ENCODE measurements around the gene LMNA.
A peak's percentile ranks its signal among the peaks of the same experiment; 100 is the strongest.

Gene LMNA

DNA sequence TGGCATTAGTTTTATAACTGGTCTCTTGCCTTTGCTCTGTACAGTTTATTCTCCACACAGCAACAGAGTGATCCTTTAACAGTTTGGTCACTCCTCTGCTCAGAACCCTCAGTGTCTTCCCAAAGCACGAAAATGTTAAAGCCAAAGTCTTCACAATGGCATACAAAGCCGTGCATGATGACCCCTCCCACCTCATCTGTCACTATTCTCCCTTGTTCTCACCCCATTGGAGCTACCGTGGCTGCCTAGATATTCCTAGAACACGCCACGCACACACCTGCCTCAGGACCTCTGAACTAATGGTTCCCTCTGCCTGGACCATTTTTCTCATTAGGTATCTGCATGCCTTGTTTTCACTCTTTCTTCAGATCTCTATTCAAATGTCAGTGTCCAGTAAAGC is 30.2 kb downstream of the LMNA start:
- DNase-seq: no peak

DNA sequence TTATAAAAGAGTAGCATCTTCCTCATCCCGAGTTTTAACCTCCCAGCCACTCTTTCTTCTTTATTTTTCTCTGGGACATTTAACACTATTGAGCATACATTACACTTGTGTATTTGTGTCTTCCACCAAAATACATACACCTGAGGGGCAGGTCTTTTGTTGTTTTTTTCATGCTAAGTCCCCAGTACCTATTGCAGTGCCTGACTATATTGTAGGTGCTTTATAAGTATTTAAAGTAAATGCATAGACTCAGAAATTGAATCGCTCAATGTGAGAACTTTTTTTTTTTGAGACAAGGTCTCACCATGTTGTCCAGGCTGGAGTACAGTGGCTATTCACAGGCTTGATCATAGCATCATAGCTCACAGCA is 31.1 kb downstream of the LMNA start:
- DNase-seq: no peak

DNA sequence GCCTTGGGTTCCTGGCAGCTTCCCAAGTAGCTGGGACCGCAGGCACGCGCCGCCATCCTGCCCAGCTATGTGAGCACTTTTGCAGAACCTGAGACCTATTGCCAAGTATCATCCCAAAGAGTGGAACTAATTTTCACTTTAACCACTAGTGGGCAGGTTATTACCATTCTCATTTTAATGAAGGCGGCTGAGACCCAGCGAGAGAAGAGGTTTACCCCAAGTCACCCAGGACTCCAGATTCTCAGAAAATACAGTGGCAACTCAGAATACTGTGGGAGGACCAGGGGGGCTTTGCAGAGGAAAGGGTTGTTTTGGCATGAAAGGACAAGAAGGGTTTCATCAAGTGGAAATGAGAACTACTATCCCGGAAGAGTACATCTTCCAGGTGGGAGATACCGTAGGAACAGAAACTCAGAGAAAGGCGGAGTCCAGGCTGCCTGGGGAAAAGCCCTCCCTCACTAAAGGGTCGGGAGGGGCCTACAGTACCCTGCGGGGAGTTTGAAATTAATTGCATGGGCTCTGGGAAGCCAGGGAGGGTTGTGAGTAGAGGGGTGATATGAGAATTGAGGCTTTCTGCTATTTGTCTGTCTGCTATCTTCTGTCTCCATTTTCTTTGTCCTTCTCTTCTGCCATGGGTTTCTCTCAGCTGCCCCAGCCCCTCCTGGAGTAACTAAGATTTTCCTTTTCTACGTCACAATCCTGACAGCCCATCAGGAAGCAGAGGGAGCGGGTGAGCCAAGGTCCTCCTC is 31.7 kb downstream of the LMNA start:
- DNase-seq: peak; percentile 80

DNA sequence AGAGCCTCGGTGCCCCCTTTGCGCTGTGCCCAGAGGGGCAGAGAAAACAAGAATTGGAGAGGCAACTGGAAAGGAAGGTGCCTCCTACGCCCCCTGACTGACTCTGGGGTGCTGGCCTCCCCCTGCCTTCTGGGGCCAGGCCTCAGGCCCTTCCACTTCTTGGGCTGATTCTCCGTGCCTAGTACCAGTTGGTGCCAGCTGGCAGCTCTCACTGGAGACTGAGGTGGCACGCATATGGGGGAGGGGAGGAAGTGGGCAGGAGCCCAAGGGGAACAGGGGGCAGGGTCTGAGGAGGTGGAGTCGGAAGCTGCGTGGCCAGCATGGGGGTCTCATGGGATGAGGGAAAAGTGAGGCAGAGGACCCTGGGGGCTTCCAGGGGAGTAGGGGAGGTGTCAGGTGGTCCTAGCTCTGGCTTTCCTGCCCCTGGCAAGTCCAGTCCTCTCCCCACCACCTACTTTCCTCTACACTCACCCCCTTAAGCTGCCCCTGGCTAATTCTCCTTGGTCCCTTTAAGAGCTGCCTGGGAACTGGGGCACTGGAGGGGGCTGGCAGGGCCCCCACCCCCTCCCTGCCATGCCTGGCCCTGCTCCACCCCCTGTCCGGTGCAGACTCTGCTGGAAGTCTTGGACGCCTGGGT is 32.4 kb downstream of the LMNA start:
- no peak for DNase-seq

DNA sequence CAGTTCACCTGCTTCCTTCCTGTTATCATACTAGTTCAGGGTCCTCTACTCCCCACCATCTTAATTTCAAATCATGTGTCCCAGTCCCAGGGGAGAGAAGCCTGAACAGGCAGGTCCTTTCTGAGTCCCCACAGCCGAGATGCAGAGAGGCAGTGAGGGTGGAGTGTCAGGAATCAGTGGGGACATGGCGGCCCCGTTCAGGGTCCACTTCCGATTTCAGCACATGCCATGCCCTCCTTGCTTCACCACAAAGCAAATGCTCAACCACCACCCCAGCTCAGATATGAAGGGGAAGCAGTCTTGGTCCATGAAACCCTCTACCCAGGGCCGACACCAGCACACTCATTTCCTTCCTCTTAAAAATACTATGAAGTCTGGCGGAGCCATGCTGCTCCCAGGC is 33.7 kb downstream of the LMNA start:
- no peak for DNase-seq

DNA sequence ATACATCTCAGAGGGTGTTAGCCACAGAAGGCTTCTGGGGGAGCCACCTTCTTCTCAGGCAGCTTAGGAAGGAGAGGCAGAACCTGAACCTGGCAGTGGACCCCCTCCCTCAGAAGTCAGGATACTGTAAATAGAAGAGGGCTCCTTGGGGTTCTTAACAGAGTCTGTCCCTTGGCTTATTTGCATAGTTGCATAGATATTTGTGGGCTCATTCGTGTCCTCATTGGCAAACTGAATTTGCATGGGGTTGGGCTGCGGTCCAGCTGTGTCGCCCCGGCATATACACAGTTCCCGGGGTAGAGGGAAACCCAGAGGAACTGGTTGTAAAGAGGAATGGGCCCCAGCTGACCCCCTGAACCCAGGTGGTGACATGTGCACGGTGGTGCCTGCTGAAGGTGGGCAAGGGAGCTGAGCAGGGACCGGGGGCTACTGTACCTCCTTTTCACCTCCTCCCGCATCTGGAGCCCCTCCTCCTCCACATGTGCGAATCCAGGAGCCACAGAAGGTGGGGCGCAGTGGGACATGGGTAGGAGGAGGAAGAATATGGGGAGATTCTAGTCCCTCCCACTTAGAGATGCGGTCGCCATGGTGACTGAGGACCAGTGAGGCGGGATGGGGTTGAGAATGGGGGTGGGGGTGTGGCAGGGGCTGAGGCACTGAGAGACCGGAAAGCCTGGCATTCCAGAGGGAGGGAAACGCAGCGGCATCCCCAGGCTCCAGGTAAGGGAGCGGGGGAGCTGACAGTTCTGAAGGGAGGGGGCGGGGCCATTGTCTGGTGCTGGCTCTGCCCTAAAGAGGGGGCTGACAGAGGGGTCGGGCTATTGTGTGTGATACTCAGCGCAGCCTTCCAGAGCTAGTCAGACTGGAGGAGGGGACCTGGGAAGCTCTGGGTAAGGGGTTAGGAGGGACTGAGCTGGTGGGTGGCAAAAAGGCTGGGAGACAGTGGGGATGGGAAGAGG is 35.1 kb downstream of the LMNA start:
- DNase-seq: no peak

DNA sequence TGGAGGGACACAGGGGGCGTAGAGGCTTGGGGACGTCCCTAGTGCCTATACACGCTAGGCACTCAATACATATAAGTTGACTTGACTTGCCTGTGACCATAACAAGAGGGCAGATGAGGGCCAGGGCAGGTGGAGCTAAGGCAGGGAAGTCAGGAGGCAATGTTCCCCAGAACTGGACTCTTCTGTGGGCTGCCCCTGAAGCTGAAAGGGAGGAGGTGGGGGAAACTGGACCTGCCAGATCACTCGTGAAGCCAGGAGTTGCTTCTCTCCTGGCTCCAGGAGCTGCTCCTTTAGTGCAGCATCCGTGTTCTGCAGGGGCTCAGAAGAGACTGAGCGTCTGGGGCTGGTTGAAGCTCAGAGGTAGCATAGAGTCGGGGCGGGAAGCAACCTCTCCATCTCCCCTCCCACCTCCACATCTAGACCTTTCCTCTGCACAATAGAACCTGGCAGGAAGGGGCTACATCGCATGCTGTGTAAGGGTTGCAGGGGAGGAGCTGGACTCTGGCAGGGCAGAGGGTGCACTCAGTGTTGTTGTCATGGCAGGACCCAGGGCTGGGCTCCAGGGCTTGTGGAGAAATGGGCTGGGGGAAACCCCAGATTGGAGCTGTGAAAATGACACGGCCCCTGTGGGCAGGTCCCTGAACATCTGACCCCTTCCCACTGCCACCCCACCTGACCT is 36.0 kb downstream of the LMNA start:
- no peak for DNase-seq

DNA sequence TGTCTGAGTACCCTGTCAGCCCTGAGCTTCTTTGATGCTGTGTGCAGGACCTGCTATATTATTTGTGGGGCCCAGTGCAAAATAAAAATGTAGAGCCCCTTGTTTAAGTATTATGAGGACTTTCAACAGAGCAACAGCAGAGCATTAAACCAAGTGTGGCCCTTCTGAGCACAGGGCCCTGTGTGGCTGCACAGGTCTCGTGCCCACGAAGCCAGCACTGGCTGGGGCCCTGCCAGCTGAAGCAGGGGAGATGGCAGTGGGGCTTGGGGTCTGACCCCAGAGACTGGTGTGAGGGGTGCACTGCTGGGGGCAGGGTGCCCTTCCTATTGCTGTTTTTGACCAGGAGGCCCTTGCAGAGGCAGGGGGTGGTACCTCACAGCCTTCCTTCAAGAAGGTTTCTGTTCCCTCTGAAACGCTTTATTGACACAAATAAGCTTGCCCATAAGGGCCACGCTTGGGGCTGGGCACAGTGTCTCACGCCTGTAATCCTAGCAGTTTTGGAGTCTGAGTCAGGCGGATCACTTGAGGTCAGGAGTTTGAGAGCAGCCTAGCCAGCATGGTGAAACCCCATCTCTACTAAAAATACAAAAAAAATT is 36.7 kb downstream of the LMNA start:
- DNase-seq: no peak

DNA sequence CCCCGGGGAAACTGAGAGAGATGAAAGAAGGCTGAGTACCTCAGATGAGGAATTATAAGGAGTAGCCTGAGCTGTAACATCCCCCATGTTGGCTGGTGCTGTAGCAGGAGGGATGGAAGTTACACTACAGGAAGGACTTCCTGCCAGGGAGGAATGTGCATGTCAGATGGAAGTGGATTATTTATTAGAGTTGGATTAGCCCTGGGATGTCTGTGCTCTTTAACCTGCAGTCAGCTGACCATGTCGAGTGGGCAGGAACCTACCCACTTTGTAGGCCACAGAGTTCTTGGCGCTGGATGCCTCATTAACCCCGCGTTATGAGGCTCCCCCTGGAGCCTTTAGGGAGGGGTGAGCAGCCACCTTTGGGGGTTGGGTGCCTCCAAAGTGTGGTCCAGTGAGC is 38.1 kb downstream of the LMNA start:
- no peak for DNase-seq

DNA sequence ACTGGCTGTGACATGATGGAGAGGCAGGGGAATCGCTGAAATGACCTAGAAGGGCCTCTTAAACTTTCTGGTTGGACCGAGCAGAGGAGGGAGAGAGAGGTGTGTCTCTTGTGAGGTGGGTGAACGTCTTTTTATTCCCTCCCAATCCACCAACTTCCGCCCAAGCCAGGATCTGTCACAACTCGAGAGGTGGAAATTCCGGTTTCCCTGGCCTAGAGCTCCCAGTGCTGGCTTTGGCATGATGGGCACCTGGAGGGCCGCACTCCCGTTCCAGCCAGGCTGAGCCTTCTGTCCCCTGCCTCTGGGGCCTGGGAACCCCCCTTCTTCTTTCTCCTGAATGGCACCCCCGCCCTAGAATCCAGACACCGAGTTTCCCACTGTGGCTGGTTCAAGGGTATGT is 38.9 kb downstream of the LMNA start, which contains the start of gene SEMA4A:
Gene SEMA4A (plus strand): TSS at position 224 of the 400 bp plus-strand sequence. CDS start 994 bp downstream, outside the sequence.
- no peak for DNase-seq

DNA sequence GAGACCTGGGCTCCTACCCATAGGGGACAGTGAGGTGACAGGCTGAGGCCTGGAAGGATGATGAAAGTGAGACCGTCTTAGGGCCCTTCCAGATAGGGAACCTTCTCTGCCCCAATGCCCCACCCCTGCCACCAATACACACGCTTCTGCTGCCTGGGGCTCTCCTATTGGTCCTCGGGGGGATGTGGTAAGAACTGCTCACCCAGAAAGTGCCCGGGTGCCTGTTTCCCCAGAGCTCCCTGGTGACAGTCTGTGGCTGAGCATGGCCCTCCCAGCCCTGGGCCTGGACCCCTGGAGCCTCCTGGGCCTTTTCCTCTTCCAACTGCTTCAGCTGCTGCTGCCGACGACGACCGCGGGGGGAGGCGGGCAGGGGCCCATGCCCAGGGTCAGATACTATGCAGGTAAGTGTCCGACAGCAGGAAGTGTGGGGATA is 39.8 kb downstream of the LMNA start:
- no peak for DNase-seq

DNA sequence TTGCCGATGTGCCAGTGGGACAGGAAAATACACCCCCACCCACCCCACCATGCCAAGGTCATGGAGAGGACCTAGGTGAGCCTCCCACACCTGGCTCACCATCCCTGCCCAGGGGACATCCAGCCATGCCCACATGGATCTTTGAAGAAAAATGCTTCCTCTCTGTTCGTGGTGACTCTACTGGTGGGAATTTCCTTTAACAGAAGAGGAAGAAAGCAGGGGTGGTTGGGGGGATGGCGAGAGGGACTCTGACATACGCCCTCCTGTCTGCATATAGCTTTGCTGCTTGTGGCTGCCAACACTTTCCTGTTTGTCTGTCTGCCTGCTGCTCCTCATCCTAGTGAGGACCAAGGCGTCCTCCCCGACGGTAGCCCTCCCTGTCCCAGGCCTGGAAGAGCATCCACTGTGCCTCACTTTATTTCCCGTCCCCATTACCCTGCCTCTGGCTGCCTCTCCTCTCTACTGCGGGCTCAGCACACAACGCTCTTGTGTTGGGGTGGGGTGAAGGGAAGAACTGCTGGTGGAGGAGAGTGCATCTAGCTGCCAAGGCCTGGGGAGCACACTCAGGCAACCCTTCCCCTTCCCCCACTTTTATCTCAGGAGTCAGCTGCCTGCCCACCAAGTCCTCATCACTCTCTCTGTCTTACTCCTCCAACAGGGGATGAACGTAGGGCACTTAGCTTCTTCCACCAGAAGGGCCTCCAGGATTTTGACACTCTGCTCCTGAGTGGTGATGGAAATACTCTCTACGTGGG is 41.4 kb downstream of the LMNA start:
- DNase-seq: no peak

DNA sequence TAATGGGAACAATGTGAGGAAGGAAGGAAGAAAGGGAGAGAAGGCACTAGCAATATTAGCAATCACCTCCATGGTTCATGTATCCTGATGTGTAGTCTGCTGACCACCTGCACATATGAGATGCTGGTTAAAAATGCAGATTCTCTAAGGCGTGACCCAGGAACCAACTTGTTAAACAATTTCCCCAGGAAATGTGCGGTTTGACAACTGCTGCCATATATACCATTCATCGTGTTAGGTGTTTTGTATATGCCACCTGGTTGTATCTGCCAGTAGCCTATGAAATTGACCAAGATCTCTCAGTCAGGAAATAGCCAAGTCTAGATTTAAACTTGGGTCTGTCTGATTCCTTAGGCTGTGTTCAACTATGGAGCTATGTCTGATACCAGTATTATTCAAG is 43.0 kb downstream of the LMNA start:
- DNase-seq: no peak

DNA sequence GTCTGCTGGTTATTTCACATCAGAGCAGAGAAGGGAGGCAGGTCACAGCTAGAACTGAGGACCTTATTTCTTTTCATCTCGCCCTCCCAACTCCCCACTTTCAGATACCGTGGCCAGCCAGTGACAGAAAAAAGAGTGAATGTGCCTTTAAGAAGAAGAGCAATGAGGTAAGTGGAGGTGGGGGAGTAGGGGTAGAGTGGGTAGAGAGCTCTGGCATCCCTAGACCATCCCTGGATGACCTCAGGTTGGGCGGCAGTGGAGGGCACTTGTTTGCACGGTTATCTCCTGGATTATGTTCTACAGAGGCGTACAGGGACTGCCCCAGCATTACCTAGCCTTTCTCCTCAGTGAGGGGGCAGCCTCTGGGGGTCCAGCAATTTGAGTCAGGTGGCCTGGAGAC is 43.5 kb downstream of the LMNA start:
- no peak for DNase-seq

DNA sequence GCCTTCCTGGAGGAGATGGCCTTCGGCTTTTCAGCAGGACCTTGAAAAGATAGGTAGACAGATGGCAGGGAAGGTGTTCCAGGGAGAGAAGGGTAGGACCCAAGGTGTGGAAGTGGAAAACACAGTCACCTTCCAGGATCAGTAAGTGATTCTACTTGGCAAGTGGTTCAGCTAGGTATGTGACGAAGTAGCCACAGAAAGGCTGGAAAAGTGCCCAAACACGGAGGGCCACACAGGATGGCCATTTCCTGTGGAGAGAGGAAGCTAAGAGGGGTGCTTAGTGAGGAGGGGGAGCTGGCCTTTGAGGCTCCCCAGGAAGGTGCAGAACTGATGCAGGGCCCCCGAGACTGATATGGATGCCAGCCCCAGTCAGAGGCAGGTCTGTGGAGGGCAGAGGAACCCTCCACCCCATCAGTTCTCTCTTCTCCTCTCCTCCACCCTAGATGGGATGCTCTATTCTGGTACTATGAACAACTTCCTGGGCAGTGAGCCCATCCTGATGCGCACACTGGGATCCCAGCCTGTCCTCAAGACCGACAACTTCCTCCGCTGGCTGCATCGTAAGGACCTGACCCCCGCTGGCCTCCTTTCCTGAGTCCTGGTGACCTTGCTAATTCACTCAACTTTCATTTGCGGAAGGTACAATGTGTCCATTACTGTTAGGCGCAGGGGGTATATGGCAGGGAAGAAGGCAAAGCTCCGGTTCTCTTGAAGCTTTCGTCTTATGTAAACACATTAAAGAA is 45.7 kb downstream of the LMNA start:
- no peak for DNase-seq

DNA sequence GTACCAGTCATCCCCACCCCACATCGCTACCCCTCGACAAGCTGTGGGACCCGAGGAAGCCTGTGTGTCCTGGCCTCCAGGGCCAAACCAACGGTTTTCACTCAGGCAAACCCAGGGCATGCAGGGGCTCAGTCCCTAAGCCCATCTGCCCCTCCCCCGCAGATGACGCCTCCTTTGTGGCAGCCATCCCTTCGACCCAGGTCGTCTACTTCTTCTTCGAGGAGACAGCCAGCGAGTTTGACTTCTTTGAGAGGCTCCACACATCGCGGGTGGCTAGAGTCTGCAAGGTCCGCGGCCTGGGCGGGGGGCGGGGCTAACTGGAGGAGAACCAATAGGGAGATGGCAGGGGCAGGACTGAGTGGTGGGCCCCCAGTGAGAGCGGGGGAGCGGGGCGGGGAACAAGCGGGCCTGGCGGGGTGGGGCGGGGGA is 46.2 kb downstream of the LMNA start:
- no peak for DNase-seq

DNA sequence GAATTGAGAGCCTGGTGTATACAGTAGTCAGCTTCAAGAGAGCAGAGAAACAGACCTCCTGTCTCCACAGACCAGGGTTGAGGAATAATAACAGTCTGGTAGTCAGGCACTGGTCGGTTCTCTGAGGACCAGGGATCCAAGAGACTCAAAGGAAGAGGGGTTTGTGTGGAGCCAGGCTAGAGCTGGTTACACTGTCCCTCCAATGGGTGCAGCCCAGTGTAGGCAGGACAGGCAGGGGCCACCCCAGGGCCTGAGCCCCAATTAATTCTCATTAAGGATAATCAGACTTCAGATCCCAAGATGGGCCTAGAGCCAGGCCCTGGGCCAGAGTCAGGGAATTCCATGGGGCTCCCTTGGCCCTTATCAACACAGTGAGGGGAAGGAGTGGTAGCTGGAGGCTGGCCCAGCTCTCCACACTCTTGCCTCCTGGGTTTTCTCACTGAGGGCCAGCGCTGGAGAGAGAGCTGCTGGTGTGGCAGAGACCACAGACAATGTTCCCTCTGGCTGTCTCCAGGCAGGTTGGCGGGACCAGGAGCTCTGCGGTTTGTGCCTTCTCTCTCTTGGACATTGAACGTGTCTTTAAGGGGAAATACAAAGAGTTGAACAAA is 48.0 kb downstream of the LMNA start:
- DNase-seq: no peak

DNA sequence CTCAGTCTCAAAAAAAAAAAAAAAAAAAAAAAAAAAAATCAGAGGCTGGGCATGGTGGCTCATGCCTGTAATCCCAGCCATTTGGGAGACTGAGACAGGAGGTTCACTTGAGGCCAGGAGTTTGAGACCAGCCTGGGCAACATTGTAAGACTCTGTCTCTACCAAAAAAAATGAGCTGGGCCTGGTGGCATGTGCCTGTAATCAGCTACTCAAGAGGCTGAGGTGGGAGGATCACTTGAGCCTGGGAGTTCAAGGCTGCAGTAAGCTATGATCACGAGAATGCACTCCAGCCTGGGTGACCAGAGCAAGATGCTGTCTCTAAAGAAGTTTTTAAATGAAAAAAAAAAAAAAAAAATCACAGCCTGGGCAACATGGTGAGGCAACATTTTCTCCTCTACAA is 49.2 kb downstream of the LMNA start:
- no peak for DNase-seq

DNA sequence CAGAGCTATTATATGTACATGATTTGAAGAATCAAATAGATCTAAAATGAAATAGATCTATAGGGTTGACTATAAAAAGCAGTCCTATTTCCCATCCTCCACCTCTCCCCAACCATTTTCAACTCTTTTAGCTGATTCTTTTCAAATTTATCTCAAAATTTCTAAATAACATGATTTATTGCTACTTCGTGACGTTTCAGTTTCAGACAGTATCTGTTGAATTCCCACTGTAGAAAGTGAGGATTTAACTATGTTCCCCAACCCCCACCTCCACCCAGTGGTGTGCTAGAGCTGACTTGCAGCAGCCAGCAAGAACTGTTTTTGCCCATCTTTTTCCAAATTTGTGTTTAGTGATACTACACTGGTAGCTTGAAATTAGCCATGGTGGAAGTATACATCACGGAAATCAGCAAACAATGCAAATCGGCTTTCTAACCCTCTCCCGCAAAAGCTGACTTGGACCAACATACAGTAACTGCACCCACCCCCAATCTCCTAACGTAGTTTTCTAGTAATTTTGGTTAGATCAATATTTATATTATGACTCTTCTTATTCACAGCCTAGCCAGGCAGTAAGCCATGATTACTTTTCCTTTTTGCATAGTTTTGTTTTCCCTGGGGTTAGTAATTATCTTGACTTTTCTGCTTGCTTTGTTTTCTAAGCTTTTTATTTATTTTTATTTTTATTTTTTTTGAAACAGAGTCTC is 49.8 kb downstream of the LMNA start:
- no peak for DNase-seq

DNA sequence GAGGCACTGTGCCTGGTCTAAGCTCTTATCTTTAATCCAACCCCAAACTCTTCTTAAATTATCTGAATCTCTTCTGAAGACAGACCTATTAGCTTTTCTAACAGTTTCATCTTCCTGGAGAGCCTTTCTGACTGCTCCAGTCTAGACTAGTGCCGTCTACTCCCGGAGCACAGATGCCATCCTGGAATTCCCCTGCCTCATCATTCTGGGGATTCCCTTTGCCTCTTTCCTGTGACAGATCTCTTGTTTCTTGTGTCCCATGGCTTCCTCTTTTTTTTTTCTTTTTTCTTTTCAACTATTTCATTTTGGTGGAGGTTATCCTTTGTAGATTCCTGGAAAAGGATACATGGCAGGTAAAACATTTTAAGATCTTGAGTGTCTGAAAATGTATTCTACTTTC is 50.6 kb downstream of the LMNA start:
- no peak for DNase-seq

All from amniotic stem cell (primary cell).